Pancreas (tissue), 10 donors: ENCODE data around the gene GTF3C4. TPM values are rescaled to one million over a fixed set of nuclear protein-coding genes. Genes with fewer than 3 reads are reported as not detected.

Source experiments
- ATAC-seq, 4 donors: fragments of 200-7000 bp; cut with Tn5 transposase; one replicate each; pipeline versions ENCODE4 v1.8.0 to v1.9.1; 2020; ENCODE audit warnings: mild to moderate bottlenecking in 4 of 4, moderate library complexity in 4 of 4
- DNase-seq, 6 donors: peaks; one replicate each; pipeline ENCODE4 v3.0.0-alpha.2; 2020
- FAIRE-seq: peaks from 2 replicates; lab custom pipeline; 2012; peaks lifted over from hg19 to GRCh38; lab: Jason Lieb, UNC
- H3K27ac ChIP-seq, 4 donors: fragments of 200-600 bp; sonication (generic); 1 replicate in 3 of 4; 2 replicates in 1 of 4; pipeline versions ENCODE4 v1.5.0 to v1.8.0; 2020
- H3K27me3 ChIP-seq, 4 donors: fragments of 200-600 bp; one replicate each; pipeline ENCODE4 v1.8.0; 2021
- H3K36me3 ChIP-seq, 3 donors: fragments of 200-600 bp; sonication (generic) in 1 of 3; one replicate each; pipeline versions ENCODE4 v1.5.0 to v1.8.0; 2020 to 2021
- H3K4me1 ChIP-seq, 3 donors: fragments of 200-600 bp; one replicate each; pipeline ENCODE4 v1.8.0; 2021
- H3K4me3 ChIP-seq, 4 donors: fragments of 200-600 bp; sonication (generic) in 2 of 4; one replicate each; pipeline versions ENCODE4 v1.5.0 to v1.8.0; 2020 to 2021
- H3K9me3 ChIP-seq, 4 donors: fragments of 200-600 bp; one replicate each; pipeline ENCODE4 v1.8.0; 2021
- WGBS, 2 donors: extraction: QIAGEN DNeasy Blood & Tissue Kit; methylation state at CpG; one replicate each; pipeline ENCODE4 v1.1.7; 2013; 5-methylcytosine and 5-hydroxymethylcytosine counted together
- intact Hi-C, 3 donors: fragments of 100-400 bp; cut with DNase I; formaldehyde crosslinking; loops; one replicate each; pipeline versions ENCODE4 v1.11.1 to v1.14.2; 2022
- polyA plus RNA-seq, 2 donors: library from polyadenylated mRNA; stranded (reverse); fragments of 200-250 nt; gene quantifications; one replicate each; pipeline ENCODE4 v1.2.3, GENCODE V29; 2013
- total RNA-seq, 6 donors: library from RNA; stranded (reverse); fragmentation: NEBNext Ultra II Directional in 4 of 6; extraction: Animal tissue kit (Norgen Biotek cat#: 25700) in 4 of 6; gene quantifications; one replicate each; pipeline versions ENCODE4 v1.2.1 to v1.2.4, GENCODE V29; 2021 to 2023
- TF ChIP-seq, protein P1 (sequence below), 4 donors: fragments of 200-600 bp; sonication (generic) in 3 of 4; IDR thresholded peaks; one replicate each; pipeline versions ENCODE4 v1.5.0 to v1.8.0; 2021; ENCODE audit warnings: antibody characterized with exemption in 4 of 4
- donor health status: healthy with polysubstance abuse.
- donor health status: DM: no; HTN: no; CAD: no; lungs with moderate emphysema.
- donor health status: DM: no; HTN: no; CAD: no.
- donor health status: control.
- donor health status: control.
- donor health status: Bipolar disorder and iron deficiency.
- donor health status: DM: yes; HTN: yes; CAD: no.
- donor health status: DM: no; HTN: no; CAD: no.
- donor health status: DM: no; HTN: no; CAD: no.
- donor health status: DM: yes; HTN: yes; CAD: no.

Gene GTF3C4
- total and polyA plus RNA-seq, 8 donors: 1.6 to 8.0 (median 5.6) TPM

DNA sequence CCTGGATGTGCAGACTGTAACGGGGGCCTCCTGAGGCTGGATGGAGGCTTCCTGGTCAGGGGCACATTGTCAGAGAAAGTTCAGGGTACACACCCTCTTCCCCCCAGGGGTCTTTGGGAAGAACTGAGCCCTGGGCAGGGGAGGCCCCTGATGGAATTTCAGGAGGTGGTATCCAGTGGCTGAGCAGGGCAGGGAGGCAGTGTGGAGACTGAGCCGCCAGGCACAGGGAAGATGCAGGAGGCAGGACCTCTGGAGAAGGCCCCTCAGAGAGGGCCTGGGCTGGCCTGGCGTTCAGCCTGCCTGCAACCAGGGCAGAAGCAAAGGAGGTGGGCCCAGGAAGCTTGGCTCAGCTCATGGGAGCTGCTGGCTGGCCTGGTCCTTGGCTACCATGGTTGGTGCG, 53.5 kb downstream of the GTF3C4 start:
- Histone ChIP-seq H3K27me3 (no peaks in the 10 kb centered on the region), H3K9me3 (no peaks in the 10 kb centered on the region), H3K4me3 (no peak overlapping the region), H3K27ac (no peak overlapping the region), H3K4me1 (no peaks in the 10 kb centered on the region), H3K36me3 (no peaks in the 10 kb centered on the region)
- FAIRE-seq (no peak), DNase-seq (no peak), ATAC-seq (no peak)
- 79 to 82% methylated on average over 4 of the region's 4 CpGs for WGBS, 2 donors
- intact Hi-C loops: no loop called here
- TF ChIP-seq, protein P1, sequence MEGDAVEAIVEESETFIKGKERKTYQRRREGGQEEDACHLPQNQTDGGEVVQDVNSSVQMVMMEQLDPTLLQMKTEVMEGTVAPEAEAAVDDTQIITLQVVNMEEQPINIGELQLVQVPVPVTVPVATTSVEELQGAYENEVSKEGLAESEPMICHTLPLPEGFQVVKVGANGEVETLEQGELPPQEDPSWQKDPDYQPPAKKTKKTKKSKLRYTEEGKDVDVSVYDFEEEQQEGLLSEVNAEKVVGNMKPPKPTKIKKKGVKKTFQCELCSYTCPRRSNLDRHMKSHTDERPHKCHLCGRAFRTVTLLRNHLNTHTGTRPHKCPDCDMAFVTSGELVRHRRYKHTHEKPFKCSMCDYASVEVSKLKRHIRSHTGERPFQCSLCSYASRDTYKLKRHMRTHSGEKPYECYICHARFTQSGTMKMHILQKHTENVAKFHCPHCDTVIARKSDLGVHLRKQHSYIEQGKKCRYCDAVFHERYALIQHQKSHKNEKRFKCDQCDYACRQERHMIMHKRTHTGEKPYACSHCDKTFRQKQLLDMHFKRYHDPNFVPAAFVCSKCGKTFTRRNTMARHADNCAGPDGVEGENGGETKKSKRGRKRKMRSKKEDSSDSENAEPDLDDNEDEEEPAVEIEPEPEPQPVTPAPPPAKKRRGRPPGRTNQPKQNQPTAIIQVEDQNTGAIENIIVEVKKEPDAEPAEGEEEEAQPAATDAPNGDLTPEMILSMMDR (IDR thresholded peaks at IDR 0.05): no peak

DNA sequence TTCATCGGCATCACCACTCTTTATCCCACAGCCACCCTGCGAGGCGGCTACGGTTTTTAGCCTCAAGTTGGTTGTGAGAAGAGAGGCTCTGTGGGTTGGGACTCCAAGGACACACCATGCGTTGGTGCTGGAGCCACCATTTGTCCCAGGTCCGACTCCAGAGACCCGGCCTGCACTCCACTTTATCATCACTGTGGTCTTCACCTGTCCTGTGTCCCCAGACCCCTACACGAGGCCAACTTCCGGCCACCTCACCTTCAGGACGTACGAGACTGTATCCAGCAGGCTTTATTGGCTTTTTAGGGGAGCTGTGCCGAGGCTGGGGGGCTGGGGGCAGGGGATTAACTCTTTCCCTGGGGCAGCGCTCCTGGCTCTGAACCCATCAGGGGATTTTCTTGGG, 55.0 kb downstream of the GTF3C4 start:
- Histone ChIP-seq H3K9me3 (no peaks in the 10 kb centered on the region), H3K27me3 (no peaks in the 10 kb centered on the region), H3K4me1 (no peaks in the 10 kb centered on the region), H3K36me3 (no peaks in the 10 kb centered on the region), H3K27ac (no peak overlapping the region), H3K4me3 (no peak overlapping the region)
- FAIRE-seq (no peak), ATAC-seq (no peak), DNase-seq (no peak)
- WGBS, 2 donors: 89 to 91% methylated on average over 12 to 13 of the region's 13 CpGs
- TF ChIP-seq, protein P1 (IDR thresholded peaks at IDR 0.05): no peak
- intact Hi-C loops: no loop called here

DNA sequence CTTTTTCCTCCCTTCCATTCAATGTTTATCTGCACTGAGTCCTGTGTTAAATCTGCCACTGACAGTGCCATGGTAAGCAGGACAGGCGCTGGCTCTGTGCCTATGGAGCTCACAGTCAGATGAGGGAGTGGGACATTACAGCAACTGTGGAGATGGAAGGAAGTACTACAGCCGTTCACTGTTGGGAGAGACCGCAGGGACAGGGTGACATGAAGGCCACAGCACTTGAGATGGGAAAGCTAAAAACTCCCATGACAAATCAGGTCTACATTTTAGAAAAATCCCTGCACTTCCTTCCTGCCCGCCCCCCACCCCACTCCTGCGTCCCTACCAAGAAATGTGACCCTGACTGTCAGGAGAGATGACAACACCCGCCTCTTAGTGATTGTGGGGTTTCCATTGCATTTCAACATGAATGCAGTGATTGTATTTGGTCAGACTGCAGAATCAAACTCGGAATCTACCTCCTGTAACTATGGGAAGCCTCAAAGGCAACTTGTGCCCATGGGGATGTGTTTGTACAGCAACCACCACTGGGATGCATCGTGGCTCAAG, 56.4 kb downstream of the GTF3C4 start:
- intact Hi-C loops: no loop called here
- WGBS, 2 donors: 66 to 67% methylated on average over 8 of the region's 8 CpGs
- Histone ChIP-seq H3K4me3 (no peak overlapping the region), H3K9me3 (no peaks in the 10 kb centered on the region), H3K27ac (no peak overlapping the region), H3K27me3 (no peaks in the 10 kb centered on the region), H3K36me3 (no peaks in the 10 kb centered on the region), H3K4me1 (no peaks in the 10 kb centered on the region)
- FAIRE-seq (no peak), DNase-seq (no peak), ATAC-seq (no peak)
- TF ChIP-seq, protein P1 (IDR thresholded peaks at IDR 0.05): no peak

DNA sequence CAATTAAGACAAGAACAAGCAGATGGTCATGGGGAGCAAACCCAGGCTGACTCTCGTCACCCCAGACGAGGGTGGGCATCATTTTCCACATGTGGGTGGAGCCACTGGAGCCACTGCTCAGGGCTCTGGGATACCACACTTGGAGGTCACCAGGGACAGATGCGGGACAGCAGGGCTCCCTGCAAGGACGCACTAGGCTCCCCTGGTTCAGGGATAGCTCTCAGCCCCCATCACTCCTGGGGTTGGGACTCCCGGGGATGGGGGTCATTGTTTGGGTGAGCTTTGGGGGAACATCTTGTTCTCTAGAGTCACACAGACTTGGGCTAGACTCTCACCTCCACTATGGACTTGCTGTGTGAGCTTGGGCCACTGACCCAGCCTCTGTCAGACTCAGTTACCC, 57.8 kb downstream of the GTF3C4 start:
- FAIRE-seq (no peak), ATAC-seq (no peak), DNase-seq (no peak)
- H3K4me1 ChIP-seq: no peaks in the 10 kb centered on the region
- H3K36me3 ChIP-seq: no peaks in the 10 kb centered on the region
- H3K27me3 ChIP-seq: no peaks in the 10 kb centered on the region
- no peaks in the 10 kb centered on the region for H3K9me3 ChIP-seq
- H3K27ac ChIP-seq: no peak overlapping the region
- TF ChIP-seq, protein P1 (IDR thresholded peaks at IDR 0.05): no peak
- intact Hi-C loops: no loop called here
- no peak overlapping the region for H3K4me3 ChIP-seq
- 76 to 79% methylated on average over 5 of the region's 5 CpGs for WGBS, 2 donors

GRCh38 chr9:132728497-132728896, 58.2 kb downstream of the GTF3C4 start:
- no peak for ATAC-seq

More at GRCh38 chr9:132728497-132728896, 58.2 kb downstream of the GTF3C4 start:
- Histone ChIP-seq H3K9me3 (no peaks in the 10 kb centered on the region), H3K36me3 (no peaks in the 10 kb centered on the region), H3K27ac (no peak overlapping the region), H3K27me3 (no peaks in the 10 kb centered on the region), H3K4me1 (no peaks in the 10 kb centered on the region), H3K4me3 (no peak overlapping the region)
- DNase-seq (no peak), FAIRE-seq (no peak)
- intact Hi-C loops: no loop called here
- TF ChIP-seq, protein P1 (IDR thresholded peaks at IDR 0.05): no peak
- WGBS, 2 donors: 58 to 63% methylated on average over 2 of the region's 2 CpGs
